Measurements from ENCODE around the gene SESN3. TPM values are rescaled to one million over a fixed set of nuclear protein-coding genes. Genes with fewer than 3 reads are reported as not detected.
"Not testable (repeated sequence)": the region's sequence is repeated elsewhere in the genome, so short reads cannot be mapped to it uniquely, and the experiment has no call there.

SESN3 gene, protein sequence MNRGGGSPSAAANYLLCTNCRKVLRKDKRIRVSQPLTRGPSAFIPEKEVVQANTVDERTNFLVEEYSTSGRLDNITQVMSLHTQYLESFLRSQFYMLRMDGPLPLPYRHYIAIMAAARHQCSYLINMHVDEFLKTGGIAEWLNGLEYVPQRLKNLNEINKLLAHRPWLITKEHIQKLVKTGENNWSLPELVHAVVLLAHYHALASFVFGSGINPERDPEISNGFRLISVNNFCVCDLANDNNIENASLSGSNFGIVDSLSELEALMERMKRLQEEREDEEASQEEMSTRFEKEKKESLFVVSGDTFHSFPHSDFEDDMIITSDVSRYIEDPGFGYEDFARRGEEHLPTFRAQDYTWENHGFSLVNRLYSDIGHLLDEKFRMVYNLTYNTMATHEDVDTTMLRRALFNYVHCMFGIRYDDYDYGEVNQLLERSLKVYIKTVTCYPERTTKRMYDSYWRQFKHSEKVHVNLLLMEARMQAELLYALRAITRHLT
- 79.7 and 80.2 TPM in 2 replicates for total RNA-seq
- long read RNA-seq, partial matches to known transcripts: 1 of 18 reads
- long read RNA-seq, other reads (novel, unspliced or antisense): 17 of 18 reads

DNA sequence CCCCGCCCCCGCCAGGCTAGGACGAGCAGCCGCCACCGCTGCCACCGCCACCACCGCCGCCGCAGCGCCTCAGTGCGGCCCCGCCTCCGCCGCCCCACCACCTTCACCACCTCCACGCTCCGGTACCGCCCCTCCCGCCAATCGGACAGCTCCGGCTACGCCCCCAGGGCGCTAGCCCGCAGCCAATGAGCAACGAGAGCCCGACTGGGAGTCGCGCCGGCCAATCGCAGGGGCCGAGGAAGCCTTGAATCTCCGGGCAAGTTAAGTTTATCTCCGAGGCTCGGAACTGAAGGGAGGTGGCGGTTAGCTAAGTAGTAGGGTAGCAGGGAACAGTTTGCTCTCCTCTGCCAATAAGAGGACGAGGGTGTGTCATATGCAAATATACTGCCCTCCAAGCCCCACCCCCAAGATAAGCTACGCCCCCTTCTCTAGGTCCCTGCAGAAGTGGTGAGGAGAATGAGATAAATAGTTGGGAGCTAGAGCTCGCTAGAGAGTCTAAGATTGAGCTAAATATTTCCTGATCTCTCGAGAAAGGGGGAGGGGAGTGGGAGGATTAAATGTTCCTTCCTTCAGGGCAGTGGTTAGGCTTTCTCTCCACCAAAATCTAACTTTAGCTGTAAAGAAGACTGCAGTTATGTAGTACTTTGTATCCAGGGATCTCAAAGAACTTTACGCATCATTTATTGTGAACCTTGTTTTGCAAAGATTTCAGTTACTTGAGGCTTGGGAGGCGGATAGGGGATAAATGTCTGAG is at the start of gene SESN3:
SESN3 (minus strand) TSS at position 76 of the 754 bp plus-strand sequence. CDS start 342 bp downstream, outside the sequence.
- TF ChIP-seq, protein P1, sequence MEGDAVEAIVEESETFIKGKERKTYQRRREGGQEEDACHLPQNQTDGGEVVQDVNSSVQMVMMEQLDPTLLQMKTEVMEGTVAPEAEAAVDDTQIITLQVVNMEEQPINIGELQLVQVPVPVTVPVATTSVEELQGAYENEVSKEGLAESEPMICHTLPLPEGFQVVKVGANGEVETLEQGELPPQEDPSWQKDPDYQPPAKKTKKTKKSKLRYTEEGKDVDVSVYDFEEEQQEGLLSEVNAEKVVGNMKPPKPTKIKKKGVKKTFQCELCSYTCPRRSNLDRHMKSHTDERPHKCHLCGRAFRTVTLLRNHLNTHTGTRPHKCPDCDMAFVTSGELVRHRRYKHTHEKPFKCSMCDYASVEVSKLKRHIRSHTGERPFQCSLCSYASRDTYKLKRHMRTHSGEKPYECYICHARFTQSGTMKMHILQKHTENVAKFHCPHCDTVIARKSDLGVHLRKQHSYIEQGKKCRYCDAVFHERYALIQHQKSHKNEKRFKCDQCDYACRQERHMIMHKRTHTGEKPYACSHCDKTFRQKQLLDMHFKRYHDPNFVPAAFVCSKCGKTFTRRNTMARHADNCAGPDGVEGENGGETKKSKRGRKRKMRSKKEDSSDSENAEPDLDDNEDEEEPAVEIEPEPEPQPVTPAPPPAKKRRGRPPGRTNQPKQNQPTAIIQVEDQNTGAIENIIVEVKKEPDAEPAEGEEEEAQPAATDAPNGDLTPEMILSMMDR (IDR thresholded peaks at IDR 0.05; ENCODE audit: unreplicated experiment): no peak
- no peaks in the 10 kb centered on the region for H3K9me3 Mint-ChIP-seq (ENCODE audit: low read depth)
- H3K4me1 Mint-ChIP-seq (ENCODE audit: low read depth): peaks cover 29% of the 10 kb centered on the region
- no peak within 1 kb of the TSS for H3K4me3 Mint-ChIP-seq (ENCODE audit: low read depth)
- H3K27ac Mint-ChIP-seq: peak within 1 kb of the TSS; percentile 97
- no peaks in the 10 kb centered on the region for H3K27me3 Mint-ChIP-seq
- no peaks in the 10 kb centered on the region for H3K36me3 Mint-ChIP-seq (ENCODE audit: insufficient read depth)
- DNase-seq (ENCODE audit: low spot score, unreplicated experiment): peak; percentile 98

DNA sequence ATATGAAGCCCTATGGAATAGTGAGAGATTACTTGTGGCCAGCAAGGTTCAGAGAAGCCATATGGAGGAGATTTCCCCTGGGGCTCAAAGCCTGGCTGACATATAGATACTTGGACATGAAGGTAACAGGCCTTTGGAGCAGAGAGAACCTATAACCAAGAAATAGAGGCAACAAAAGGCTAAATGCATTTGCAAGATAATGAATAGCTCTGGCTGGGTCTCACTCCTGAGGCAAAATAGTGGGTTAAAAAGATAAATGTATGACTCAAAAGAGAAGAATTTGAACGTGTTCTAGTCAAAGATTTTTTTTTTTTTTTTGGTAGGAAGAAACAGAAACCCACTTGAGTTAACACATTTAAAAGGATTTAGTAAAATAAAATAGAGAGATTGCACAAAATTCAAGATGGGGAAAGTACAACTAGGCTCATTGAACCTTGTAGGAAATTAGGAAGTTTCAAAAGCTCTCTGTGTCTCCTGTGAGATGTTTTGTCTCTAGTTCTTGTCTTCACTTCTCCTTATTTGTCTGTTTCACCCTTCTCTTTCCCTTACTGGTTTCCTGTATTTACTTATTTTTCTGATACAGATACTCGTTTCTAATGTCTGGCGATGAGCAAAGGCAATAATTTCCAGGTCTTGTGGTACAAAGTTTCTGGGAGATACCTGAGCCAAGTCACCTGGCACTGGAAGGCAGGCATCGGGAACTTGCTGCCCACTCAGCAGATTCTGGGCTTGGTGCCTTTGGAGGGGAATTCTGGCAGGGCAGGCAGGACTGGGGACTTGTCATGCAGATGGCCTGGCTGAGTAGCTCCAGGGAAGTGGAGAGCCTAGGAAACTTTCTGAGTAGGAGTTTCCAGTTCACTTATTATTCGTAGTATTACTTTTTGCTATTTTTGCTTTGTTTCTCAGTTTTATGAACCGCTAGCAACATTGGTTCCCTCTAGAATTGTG is 49.2 kb upstream of the SESN3 start:
- no peaks in the 10 kb centered on the region for H3K36me3 Mint-ChIP-seq (ENCODE audit: insufficient read depth)
- DNase-seq (ENCODE audit: low spot score, unreplicated experiment): no peak
- H3K9me3 Mint-ChIP-seq (ENCODE audit: low read depth): no peaks in the 10 kb centered on the region
- TF ChIP-seq, protein P1 (IDR thresholded peaks at IDR 0.05; ENCODE audit: unreplicated experiment): no peak
- H3K4me3 Mint-ChIP-seq (ENCODE audit: low read depth): no peak overlapping the region
- peaks cover 35% of the 10 kb centered on the region for H3K4me1 Mint-ChIP-seq (ENCODE audit: low read depth)
- H3K27ac Mint-ChIP-seq: peak overlapping the region; percentile 85
- H3K27me3 Mint-ChIP-seq: no peaks in the 10 kb centered on the region

DNA sequence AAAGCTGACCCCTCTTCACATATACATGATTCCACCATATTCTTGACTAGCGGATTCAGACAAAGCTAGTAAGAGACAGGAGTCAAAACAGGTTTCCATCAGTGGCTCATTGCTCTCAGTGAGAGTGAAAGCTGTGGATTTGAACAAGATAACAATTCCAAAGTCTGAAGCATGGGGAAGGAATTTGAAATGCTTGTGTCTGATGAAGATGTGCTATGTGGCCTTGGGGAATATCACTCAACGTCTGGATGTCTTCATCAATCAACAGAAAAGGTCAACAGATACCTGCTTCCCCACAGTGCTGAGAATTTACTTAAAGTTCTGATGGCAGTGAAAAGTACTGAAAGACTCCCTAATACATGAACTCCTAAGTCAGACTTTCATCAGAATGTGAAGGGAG is 46.9 kb upstream of the SESN3 start:
- Mint-ChIP-seq H3K27ac (no peak overlapping the region), H3K9me3 (ENCODE audit: low read depth) (no peaks in the 10 kb centered on the region), H3K27me3 (no peaks in the 10 kb centered on the region), H3K4me1 (ENCODE audit: low read depth) (peaks cover 22% of the 10 kb centered on the region), H3K36me3 (ENCODE audit: insufficient read depth) (no peaks in the 10 kb centered on the region), H3K4me3 (ENCODE audit: low read depth) (no peak overlapping the region)
- no peak for DNase-seq (ENCODE audit: low spot score, unreplicated experiment)
- TF ChIP-seq, protein P1 (IDR thresholded peaks at IDR 0.05; ENCODE audit: unreplicated experiment): no peak

DNA sequence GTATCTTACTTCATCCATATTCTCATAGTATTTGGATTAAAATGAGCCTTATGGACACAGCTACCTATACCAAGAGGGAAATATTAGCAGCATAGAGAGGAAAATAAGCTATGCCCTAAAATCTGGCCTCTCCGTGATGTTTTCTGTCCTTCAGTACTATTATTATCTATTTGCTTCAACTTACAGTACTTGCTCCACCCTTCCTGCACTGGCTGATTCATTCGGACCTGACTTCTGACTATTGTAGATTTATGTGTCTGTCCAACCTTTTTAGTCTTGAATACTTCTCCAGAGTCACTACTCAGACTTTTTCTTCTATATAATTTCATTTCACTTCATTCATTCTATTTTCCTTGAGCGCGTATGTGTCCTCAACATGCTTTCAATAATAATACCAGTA is 45.1 kb upstream of the SESN3 start:
- no peaks in the 10 kb centered on the region for H3K27me3 Mint-ChIP-seq
- no peak for DNase-seq (ENCODE audit: low spot score, unreplicated experiment)
- H3K9me3 Mint-ChIP-seq (ENCODE audit: low read depth): no peaks in the 10 kb centered on the region
- H3K4me3 Mint-ChIP-seq (ENCODE audit: low read depth): no peak overlapping the region
- H3K4me1 Mint-ChIP-seq (ENCODE audit: low read depth): peaks cover 10% of the 10 kb centered on the region
- TF ChIP-seq, protein P1 (IDR thresholded peaks at IDR 0.05; ENCODE audit: unreplicated experiment): no peak
- no peak overlapping the region for H3K27ac Mint-ChIP-seq
- H3K36me3 Mint-ChIP-seq (ENCODE audit: insufficient read depth): no peaks in the 10 kb centered on the region

DNA sequence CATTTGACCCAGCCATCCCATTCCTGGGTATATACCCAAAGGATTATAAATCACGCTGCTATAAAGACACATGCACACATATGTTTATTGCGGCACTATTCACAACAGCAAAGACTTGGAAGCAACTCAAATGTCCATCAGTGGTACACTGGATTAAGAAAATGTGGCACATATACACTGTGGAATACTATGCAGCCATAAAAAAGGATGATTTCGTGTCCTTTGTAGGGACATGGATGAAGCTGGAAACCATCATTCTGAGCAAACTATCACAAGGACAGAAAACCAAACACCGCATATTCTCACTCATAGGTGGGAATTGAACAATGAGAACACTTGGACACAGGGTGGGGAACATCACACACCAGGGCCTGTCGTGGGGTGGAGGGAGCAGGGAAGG is 42.6 kb upstream of the SESN3 start:
- not testable (repeated sequence) for H3K27me3 Mint-ChIP-seq; H3K36me3 Mint-ChIP-seq (ENCODE audit: insufficient read depth); H3K27ac Mint-ChIP-seq; DNase-seq (ENCODE audit: low spot score, unreplicated experiment); H3K9me3 Mint-ChIP-seq (ENCODE audit: low read depth); H3K4me1 Mint-ChIP-seq (ENCODE audit: low read depth); H3K4me3 Mint-ChIP-seq (ENCODE audit: low read depth)
